Keratinocyte (primary cell): ENCODE data around the gene TPGS1. TPM values are rescaled to one million over a fixed set of nuclear protein-coding genes. Genes with fewer than 3 reads are reported as not detected.

Experiments
- DNase-seq: peaks from one replicate; pipeline ENCODE4 v3.0.0-alpha.2; 2011; ENCODE audit warnings: low read depth, missing footprints, low spot score
- FAIRE-seq: peaks from 2 replicates; lab custom pipeline; 2011; peaks lifted over from hg19 to GRCh38; lab: Jason Lieb, UNC
- H2AFZ ChIP-seq: 2 replicates; pipeline ENCODE4 v1.6.0; 2012; ENCODE audit warnings: low read length, control low read depth, inconsistent platforms; ENCODE audit not compliant: control insufficient read depth
- H3K27ac ChIP-seq: 2 replicates; pipeline ENCODE4 v1.5.1; 2011; ENCODE audit warnings: low read length; ENCODE audit not compliant: control insufficient read depth, insufficient read depth
- H3K27me3 ChIP-seq: 3 replicates; pipeline ENCODE4 v1.6.0; 2011; ENCODE audit warnings: low read length; ENCODE audit not compliant: control insufficient read depth, insufficient read depth; ENCODE audit errors: extremely low read depth
- H3K36me3 ChIP-seq, 2 experiments: 2 replicates in 1 of 2; 3 replicates in 1 of 2; pipeline ENCODE4 v1.5.1; 2011; ENCODE audit warnings: low read length in 2 of 2, mild to moderate bottlenecking in 1 of 2; ENCODE audit not compliant: control insufficient read depth in 2 of 2, insufficient read depth in 2 of 2; ENCODE audit errors: extremely low read depth in 1 of 2
- H3K4me1 ChIP-seq: 3 replicates; pipeline ENCODE4 v1.5.1; 2011; ENCODE audit warnings: low read length; ENCODE audit not compliant: control insufficient read depth, insufficient read depth; ENCODE audit errors: extremely low read depth
- H3K4me2 ChIP-seq: 3 replicates; pipeline ENCODE4 v1.6.0; 2011; ENCODE audit warnings: low read depth, low read length; ENCODE audit not compliant: control insufficient read depth, insufficient read depth; ENCODE audit errors: extremely low read depth
- H3K4me3 ChIP-seq, 3 experiments: fragments of 200-600 bp in 1 of 3; sonication (generic) in 1 of 3; 2 replicates in 2 of 3; 3 replicates in 1 of 3; pipeline ENCODE4 v1.5.1; 2011 to 2016; ENCODE audit warnings: low read length in 3 of 3, mild to moderate bottlenecking in 3 of 3, control low read depth in 2 of 3, inconsistent platforms in 1 of 3, low read depth in 1 of 3, mixed read lengths in 1 of 3, mixed run types in 1 of 3, moderate library complexity in 1 of 3; ENCODE audit not compliant: control insufficient read depth in 2 of 3, insufficient read depth in 2 of 3; ENCODE audit errors: extremely low read depth in 1 of 3
- H3K79me2 ChIP-seq: 2 replicates; pipeline ENCODE4 v1.6.0; 2012; ENCODE audit warnings: low read length; ENCODE audit not compliant: control insufficient read depth, insufficient read depth
- H3K9ac ChIP-seq: 3 replicates; pipeline ENCODE4 v1.6.0; 2011; ENCODE audit warnings: low read length; ENCODE audit not compliant: control insufficient read depth, insufficient read depth; ENCODE audit errors: extremely low read depth
- H3K9me1 ChIP-seq: 3 replicates; pipeline ENCODE4 v1.6.0; 2011; ENCODE audit warnings: low read length; ENCODE audit not compliant: control insufficient read depth, insufficient read depth; ENCODE audit errors: extremely low read depth
- H3K9me3 ChIP-seq: 2 replicates; pipeline ENCODE4 v1.5.1; 2012; ENCODE audit warnings: low read depth, low read length; ENCODE audit not compliant: control insufficient read depth
- H4K20me1 ChIP-seq: 3 replicates; pipeline ENCODE4 v1.6.0; 2011; ENCODE audit warnings: low read length; ENCODE audit not compliant: control insufficient read depth, insufficient read depth; ENCODE audit errors: extremely low read depth
- EZH2 ChIP-seq: IDR thresholded peaks from one replicate; pipeline ENCODE4 v1.6.1; 2012; ENCODE audit warnings: inconsistent platforms, mild to moderate bottlenecking, low read length, moderate library complexity
- dilution Hi-C: fragments of 300-500 bp; cut with MboI; formaldehyde crosslinking; loops from one replicate; pipeline ENCODE4 v1.7.0; 2020; ENCODE audit warnings: low sequenced_read_pairs; ENCODE audit not compliant: extremely low pct_ligation_motif_present
- polyA plus RNA-seq, 5 experiments: library from polyadenylated mRNA; depleted of rRNA in 3 of 5; stranded (reverse) in 3 of 5; stranded (forward) in 1 of 5; unstranded in 1 of 5; fragments of >200 nt; gene quantifications; 1 replicate in 1 of 5; 2 replicates in 3 of 5; 3 replicates in 1 of 5; pipeline versions ENCODE4 v1.2.1 to v1.2.3, GENCODE V29; 2011 to 2012; ENCODE audit warnings: missing spikeins in 2 of 5, low read depth in 1 of 5, low replicate concordance in 1 of 5
- TF ChIP-seq, protein P1 (sequence below), 3 experiments: IDR thresholded peaks in 1 of 3; conservative IDR thresholded peaks in 1 of 3; optimal IDR thresholded peaks in 1 of 3; 2 replicates in 2 of 3; 3 replicates in 1 of 3; pipeline versions ENCODE3 to v1.5.1; 2011; ENCODE audit warnings: low read length in 3 of 3, mild to moderate bottlenecking in 3 of 3, moderate library complexity in 2 of 3, control low read depth in 1 of 3, inconsistent platforms in 1 of 3; ENCODE audit not compliant: insufficient read depth in 2 of 3; ENCODE audit errors: extremely low read depth in 1 of 3

The TPGS1 gene
- polyA plus RNA-seq, 1 donor (not counting 4 experiments of a cell fraction or from before 2014, with no cell fraction given) = 1.4 TPM

- DNase-seq (no peak), FAIRE-seq (no peak)
- no peak overlapping the region for H3K27ac ChIP-seq
- H2AFZ ChIP-seq = no peak overlapping the region
- peaks cover 23% of the 10 kb centered on the region for H3K27me3 ChIP-seq
- H3K79me2 ChIP-seq = no peaks in the 10 kb centered on the region
- H3K9ac ChIP-seq = no peak overlapping the region
- no peak overlapping the region for H3K4me3 ChIP-seq
- H3K9me3 ChIP-seq = peaks cover 2% of the 10 kb centered on the region
- dilution Hi-C loops = no loop called here
- no peaks in the 10 kb centered on the region for H3K36me3 ChIP-seq
- TF ChIP-seq EZH2 = no peak
- TF ChIP-seq, protein P1, sequence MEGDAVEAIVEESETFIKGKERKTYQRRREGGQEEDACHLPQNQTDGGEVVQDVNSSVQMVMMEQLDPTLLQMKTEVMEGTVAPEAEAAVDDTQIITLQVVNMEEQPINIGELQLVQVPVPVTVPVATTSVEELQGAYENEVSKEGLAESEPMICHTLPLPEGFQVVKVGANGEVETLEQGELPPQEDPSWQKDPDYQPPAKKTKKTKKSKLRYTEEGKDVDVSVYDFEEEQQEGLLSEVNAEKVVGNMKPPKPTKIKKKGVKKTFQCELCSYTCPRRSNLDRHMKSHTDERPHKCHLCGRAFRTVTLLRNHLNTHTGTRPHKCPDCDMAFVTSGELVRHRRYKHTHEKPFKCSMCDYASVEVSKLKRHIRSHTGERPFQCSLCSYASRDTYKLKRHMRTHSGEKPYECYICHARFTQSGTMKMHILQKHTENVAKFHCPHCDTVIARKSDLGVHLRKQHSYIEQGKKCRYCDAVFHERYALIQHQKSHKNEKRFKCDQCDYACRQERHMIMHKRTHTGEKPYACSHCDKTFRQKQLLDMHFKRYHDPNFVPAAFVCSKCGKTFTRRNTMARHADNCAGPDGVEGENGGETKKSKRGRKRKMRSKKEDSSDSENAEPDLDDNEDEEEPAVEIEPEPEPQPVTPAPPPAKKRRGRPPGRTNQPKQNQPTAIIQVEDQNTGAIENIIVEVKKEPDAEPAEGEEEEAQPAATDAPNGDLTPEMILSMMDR (optimal IDR thresholded peaks at IDR 0.05 in 1 of 3, IDR thresholded peaks at IDR 0.05 in 1 of 3, conservative IDR thresholded peaks at IDR 0.05 in 1 of 3; ENCODE audit: extremely low read depth in 1 of 3, insufficient read depth in 2 of 3, low read length in 3 of 3) = no peak
- H3K9me1 ChIP-seq = no peaks in the 10 kb centered on the region
- H3K4me2 ChIP-seq = no peak overlapping the region
- H4K20me1 ChIP-seq = no peaks in the 10 kb centered on the region
- H3K4me1 ChIP-seq = no peaks in the 10 kb centered on the region
Observed at GRCh38 chr19:484494-484893, 22.8 kb upstream of the TPGS1 start.

DNA sequence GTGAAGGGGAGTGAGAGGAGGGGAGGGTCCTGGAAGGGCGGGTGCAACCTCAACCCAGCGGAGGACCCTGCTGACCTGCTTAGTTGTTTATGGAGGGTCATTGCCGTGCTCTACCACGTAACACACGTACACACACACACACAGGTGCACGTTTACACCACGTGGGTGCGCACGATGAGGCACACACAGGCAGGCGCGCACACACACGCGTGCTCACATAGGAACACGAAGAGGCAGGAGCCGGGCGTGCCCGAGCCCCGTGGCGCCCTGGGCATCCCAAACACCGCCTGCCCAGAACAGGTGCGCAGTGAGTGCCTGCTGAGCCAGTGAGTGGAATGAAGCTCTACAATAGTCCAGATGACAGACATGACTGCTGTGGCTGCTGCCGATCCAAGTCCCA lies 22.2 kb upstream of the TPGS1 start:
- H3K4me2 ChIP-seq = no peak overlapping the region
- no peak overlapping the region for H3K9ac ChIP-seq
- no peaks in the 10 kb centered on the region for H4K20me1 ChIP-seq
- no peaks in the 10 kb centered on the region for H3K4me1 ChIP-seq
- no peaks in the 10 kb centered on the region for H3K36me3 ChIP-seq
- H3K4me3 ChIP-seq = no peak overlapping the region
- DNase-seq = no peak
- TF ChIP-seq EZH2 = no peak
- TF ChIP-seq, protein P1 (optimal IDR thresholded peaks at IDR 0.05 in 1 of 3, IDR thresholded peaks at IDR 0.05 in 1 of 3, conservative IDR thresholded peaks at IDR 0.05 in 1 of 3; ENCODE audit: extremely low read depth in 1 of 3, insufficient read depth in 2 of 3, low read length in 3 of 3) = no peak
- no peak for FAIRE-seq
- H3K79me2 ChIP-seq = no peaks in the 10 kb centered on the region
- H3K27me3 ChIP-seq = peaks cover 23% of the 10 kb centered on the region
- peaks cover 2% of the 10 kb centered on the region for H3K9me3 ChIP-seq
- no peak overlapping the region for H3K27ac ChIP-seq
- no peak overlapping the region for H2AFZ ChIP-seq
- no peaks in the 10 kb centered on the region for H3K9me1 ChIP-seq
- dilution Hi-C loops = no loop called here
